Measurements from ENCODE around the gene F10. TPM values are rescaled to one million over a fixed set of nuclear protein-coding genes. Genes with fewer than 3 reads are reported as not detected.

Gene F10
- total and polyA plus RNA-seq, 9 of the 15 experiments (the other 6 are each of a cell fraction or from before 2014, with no cell fraction given): 0.04 to 0.09 (median 0.07) TPM; not detected in 5

- TF ChIP-seq DEAF1 (CRISPR knock-in tag; IDR thresholded peaks at IDR 0.05): no peak
- TF ChIP-seq PML (IDR thresholded peaks at IDR 0.05; ENCODE audit: low read length): no peak
- no peak for TF ChIP-seq RUNX1 (IDR thresholded peaks at IDR 0.05; ENCODE audit: low read depth)
- no peak for TF ChIP-seq POLR2G (IDR thresholded peaks at IDR 0.05; ENCODE audit: low read depth, low read length)
- no peak for TF ChIP-seq TFAM (CRISPR knock-in tag; conservative IDR thresholded peaks at IDR 0.05)
- TF ChIP-seq COPS2 (conservative IDR thresholded peaks at IDR 0.05): no peak
Measured at GRCh38 chr13:113178896-113179167, 56.2 kb downstream of the F10 start (continued).

- POLR2A ChIA-PET: interaction anchor here (0.6 to 1.0 kb wide), 3 partner anchors 13 to 134 kb away, joined by 3 to 7 read pairs (median 6); no protein-coding TSS in a partner anchor
- intact Hi-C loops (cut with micrococcal nuclease) (no loop called here), in situ Hi-C loops (cut with MboI) (no loop called here)
- H3K36me3 ChIP-seq (ENCODE audit: control insufficient read depth, insufficient read depth, low read length): peaks cover 90% of the 10 kb centered on the region
- H2AFZ ChIP-seq (ENCODE audit: low read depth, low read length): no peak overlapping the region
- peak in 3 of 4 experiments; percentile 13 to 43 (median 17) for DNase-seq (ENCODE audit: extremely low read depth in 1 of 4, low spot score in 3 of 4)
- H3K4me1 ChIP-seq (replicated peaks in 1 of 2; ENCODE audit: control insufficient read depth in 2 of 2, insufficient read depth in 2 of 2, low read length in 2 of 2): peaks cover 0 to 6% of the 10 kb centered on the region in 2 experiments; a peak in 2 of 5 replicates
- no peaks in the 10 kb centered on the region for H3K9me3 ChIP-seq (replicated peaks; ENCODE audit: control insufficient read depth, insufficient read depth, low read depth, low read length)
- H3K4me2 ChIP-seq (ENCODE audit: insufficient read depth, low read length): no peak overlapping the region
- no peak for FAIRE-seq
- ATAC-seq: peak; percentile 25; the same call in 1 of the 3 replicates
- peaks cover 3% of the 10 kb centered on the region for H3K9me1 ChIP-seq (ENCODE audit: control insufficient read depth, insufficient read depth, low read length)
- TF ChIP-seq ZNF561 (CRISPR knock-in tag; conservative IDR thresholded peaks at IDR 0.05) (no peak), EGR1 (conservative IDR thresholded peaks at IDR 0.05) (0 out of 2 replicates have a peak, but pooled peaks have one; percentile 13)
- peak overlapping the region in 1 of 2 experiments; percentile 64; a peak in 2 of 4 replicates for H3K9ac ChIP-seq (ENCODE audit: insufficient read depth in 1 of 2, low read depth in 2 of 2, low read length in 2 of 2)
- no peak overlapping the region for H3K27ac ChIP-seq (ENCODE audit: extremely low read depth, low read depth, low read length)
- WGBS (ENCODE audit: insufficient coverage, low coverage, missing lambda C conversion rate): 85% methylated on average over 13 of the region's 28 CpGs
- CTCF ChIA-PET (ENCODE audit: low intra/inter-chr PET ratio): no interaction called here
- H3K79me2 ChIP-seq (ENCODE audit: control insufficient read depth, insufficient read depth, low read length): no peaks in the 10 kb centered on the region
- H3K4me3 ChIP-seq: no peak overlapping the region
- no peaks in the 10 kb centered on the region for H3K27me3 ChIP-seq (ENCODE audit: control insufficient read depth in 2 of 2, insufficient read depth in 2 of 2, low read length in 2 of 2)
- no TSS peak for BruUV-seq (replicated peaks)
- H4K20me1 ChIP-seq (replicated peaks; ENCODE audit: control insufficient read depth, insufficient read depth, low read length): peaks cover 2% of the 10 kb centered on the region; the same call in 1 of the 2 replicates
Measured at GRCh38 chr13:113179374-113180230, 57.0 kb downstream of the F10 start.

All from K562 (cell line).